M059J (cell line): ENCODE measurements around the gene TNFRSF12A. TPM values are rescaled to one million over a fixed set of nuclear protein-coding genes. Genes with fewer than 3 reads are reported as not detected.
A peak's percentile ranks its signal among the peaks of the same experiment; 100 is the strongest.
"Not testable (repeated sequence)": the region's sequence is repeated elsewhere in the genome, so short reads cannot be mapped to it uniquely, and the experiment has no call there.

Source experiments
- DNase-seq: peaks from one replicate; pipeline ENCODE4 v3.0.0-alpha.2; 2012; ENCODE audit warnings: low read depth
- total RNA-seq: library from RNA; depleted of rRNA; stranded (reverse); fragments of >200 nt; shearing (Covaris generic); gene quantifications from 2 replicates; pipeline ENCODE4 v1.2.3, GENCODE V29; 2014

Gene TNFRSF12A
- total RNA-seq, 1 experiment from 2014 or later: 662 TPM

- DNase-seq: no peak
Measured at GRCh38 chr16:3047387-3047720, 27.2 kb downstream of the TNFRSF12A start.

- DNase-seq: no peak
Measured at GRCh38 chr16:3049921-3050481, 29.8 kb downstream of the TNFRSF12A start.

GRCh38 chr16:3050487-3050886 lies 30.3 kb downstream of the TNFRSF12A start:
- no peak for DNase-seq

- no peak for DNase-seq
Measured at GRCh38 chr16:3051009-3051408, 30.8 kb downstream of the TNFRSF12A start.

- no peak for DNase-seq
Measured at GRCh38 chr16:3051494-3051893, 31.3 kb downstream of the TNFRSF12A start.

GRCh38 chr16:3052571-3053329 lies 32.6 kb downstream of the TNFRSF12A start:
- not testable (repeated sequence) for DNase-seq

- DNase-seq: not testable (repeated sequence)
Measured at GRCh38 chr16:3053330-3053710, 33.2 kb downstream of the TNFRSF12A start.

- DNase-seq: no peak
Measured at GRCh38 chr16:3054965-3055733, 35.0 kb downstream of the TNFRSF12A start.

GRCh38 chr16:3055734-3056115 lies 35.6 kb downstream of the TNFRSF12A start:
- DNase-seq: not testable (repeated sequence)

- no peak for DNase-seq
Measured at GRCh38 chr16:3056336-3057180, 36.4 kb downstream of the TNFRSF12A start.

GRCh38 chr16:3057181-3058138 lies 37.3 kb downstream of the TNFRSF12A start:
- DNase-seq: no peak

GRCh38 chr16:3058139-3059030 lies 38.2 kb downstream of the TNFRSF12A start:
- peak; percentile 42 for DNase-seq

- DNase-seq: peak; percentile 91
Measured at GRCh38 chr16:3059041-3059722, 39.0 kb downstream of the TNFRSF12A start.

GRCh38 chr16:3059723-3060242 lies 39.6 kb downstream of the TNFRSF12A start:
- DNase-seq: no peak

GRCh38 chr16:3060339-3061127 lies 40.4 kb downstream of the TNFRSF12A start:
- no peak for DNase-seq

- DNase-seq: no peak
Measured at GRCh38 chr16:3062553-3062952, 42.4 kb downstream of the TNFRSF12A start.

- DNase-seq: no peak
Measured at GRCh38 chr16:3063625-3064386, 43.6 kb downstream of the TNFRSF12A start.
